Activated CD4-positive, alpha-beta T cell treated with anti-CD3 and anti-CD28 coated beads, Interleukin-2, amount 10 ng/mL, durations not matched to agents 7 days and 5 days (primary cell): Measurements from ENCODE around the gene ANKDD1B. TPM values are rescaled to one million over a fixed set of nuclear protein-coding genes. Genes with fewer than 3 reads are reported as not detected.

Experiments used
- CTCF ChIA-PET: fragments of 350-600 bp; sonication (Branson Sonifier 250); formaldehyde crosslinking; loops from one replicate; lab custom pipeline; 2021; ENCODE audit warnings: antibody characterized with exemption; lab: Charles Lee
- POLR2A ChIA-PET: fragments of 350-600 bp; sonication (Branson Sonifier 250); formaldehyde crosslinking; loops from one replicate; lab custom pipeline; 2021; ENCODE audit warnings: antibody characterized with exemption; lab: Charles Lee
- DNase-seq: peaks from one replicate; pipeline ENCODE4 v3.0.0-alpha.2; 2020
- H3K27ac Mint-ChIP-seq: one replicate; pipeline ENCODE4 v1.8.0; 2021; ENCODE audit warnings: mild to moderate bottlenecking, moderate library complexity, mixed read lengths
- H3K27me3 Mint-ChIP-seq: one replicate; pipeline ENCODE4 v1.8.0; 2021; ENCODE audit warnings: mixed read lengths
- H3K36me3 Mint-ChIP-seq: one replicate; pipeline ENCODE4 v1.8.0; 2021; ENCODE audit warnings: low read depth, mixed read lengths
- H3K4me1 Mint-ChIP-seq: one replicate; pipeline ENCODE4 v1.8.0; 2021; ENCODE audit warnings: mixed read lengths
- H3K4me3 Mint-ChIP-seq: one replicate; pipeline ENCODE4 v1.8.0; 2021; ENCODE audit warnings: mild to moderate bottlenecking, moderate library complexity, mixed read lengths
- H3K9me3 Mint-ChIP-seq: one replicate; pipeline ENCODE4 v1.8.0; 2021; ENCODE audit warnings: mixed read lengths
- total RNA-seq, 2 experiments: library from RNA; stranded (reverse); gene quantifications; one replicate each; pipeline ENCODE4 v1.2.3, GENCODE V29; 2021

The ANKDD1B gene
- total RNA-seq, 2 experiments from 2014 or later, result 0.07 TPM; not detected in 1

- Mint-ChIP-seq H3K4me3 (peak overlapping the region; percentile 44), H3K27ac (peak overlapping the region; percentile 83), H3K4me1 (peaks cover 20% of the 10 kb centered on the region), H3K27me3 (no peaks in the 10 kb centered on the region), H3K36me3 (peaks cover 23% of the 10 kb centered on the region), H3K9me3 (no peaks in the 10 kb centered on the region)
- CTCF ChIA-PET, result interaction anchor here (0.5 to 1.2 kb wide), 5 partner anchors 11 to 1158 kb away, joined by 3 to 5 read pairs (median 3); no protein-coding TSS in a partner anchor
- POLR2A ChIA-PET, result no interaction called here
- DNase-seq, result peak; percentile 39
These were observed 57.9 kb downstream of the ANKDD1B start for GRCh38 chr5:75668977-75669689.

DNA sequence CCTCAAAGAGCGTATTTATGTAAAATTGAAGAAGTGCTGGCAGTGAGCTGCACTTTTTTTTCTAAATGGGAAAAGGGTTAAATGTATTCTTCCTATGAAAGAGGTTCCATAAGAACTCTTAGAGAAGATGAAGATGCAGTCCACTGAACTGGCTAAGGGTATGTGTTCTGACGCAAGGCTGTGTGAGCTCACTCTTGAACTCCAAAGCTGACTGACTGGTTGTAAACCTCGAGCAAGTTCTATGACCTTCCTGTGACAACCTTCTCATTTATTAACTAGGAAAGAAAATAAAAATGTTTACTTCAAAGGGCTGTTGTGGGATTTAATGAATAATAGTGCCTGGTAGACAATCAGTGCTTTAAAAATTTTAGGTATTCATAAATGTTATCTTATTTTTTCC lies 59.3 kb downstream of the ANKDD1B start:
- POLR2A ChIA-PET, result no interaction called here
- Mint-ChIP-seq H3K36me3 (peaks cover 28% of the 10 kb centered on the region), H3K4me3 (no peak overlapping the region), H3K27ac (no peak overlapping the region), H3K9me3 (no peaks in the 10 kb centered on the region), H3K4me1 (peaks cover 20% of the 10 kb centered on the region), H3K27me3 (no peaks in the 10 kb centered on the region)
- DNase-seq, result no peak
- CTCF ChIA-PET, result no interaction called here

DNA sequence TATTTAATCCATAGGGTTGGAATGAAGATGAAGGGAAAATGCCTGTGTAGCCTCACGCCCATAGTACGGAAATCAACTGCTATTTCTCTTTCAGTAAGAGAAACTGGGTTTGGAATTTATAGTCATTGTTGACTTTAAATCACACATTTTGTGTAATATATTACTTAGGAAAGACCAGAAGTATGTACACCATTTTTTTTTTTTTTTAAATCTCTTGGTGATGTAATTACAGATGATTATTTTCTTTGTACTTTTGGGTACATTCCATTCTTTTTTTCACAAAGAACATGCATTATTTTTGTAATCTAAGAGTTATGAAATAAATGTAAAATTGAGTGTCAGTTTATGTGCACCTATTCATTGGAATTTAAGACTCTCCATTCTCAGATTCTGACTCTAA lies 60.3 kb downstream of the ANKDD1B start:
- POLR2A ChIA-PET, result no interaction called here
- Mint-ChIP-seq H3K27me3 (no peaks in the 10 kb centered on the region), H3K4me1 (peaks cover 20% of the 10 kb centered on the region), H3K27ac (no peak overlapping the region), H3K4me3 (no peak overlapping the region), H3K36me3 (peaks cover 36% of the 10 kb centered on the region), H3K9me3 (no peaks in the 10 kb centered on the region)
- no peak for DNase-seq
- CTCF ChIA-PET, result no interaction called here

DNA sequence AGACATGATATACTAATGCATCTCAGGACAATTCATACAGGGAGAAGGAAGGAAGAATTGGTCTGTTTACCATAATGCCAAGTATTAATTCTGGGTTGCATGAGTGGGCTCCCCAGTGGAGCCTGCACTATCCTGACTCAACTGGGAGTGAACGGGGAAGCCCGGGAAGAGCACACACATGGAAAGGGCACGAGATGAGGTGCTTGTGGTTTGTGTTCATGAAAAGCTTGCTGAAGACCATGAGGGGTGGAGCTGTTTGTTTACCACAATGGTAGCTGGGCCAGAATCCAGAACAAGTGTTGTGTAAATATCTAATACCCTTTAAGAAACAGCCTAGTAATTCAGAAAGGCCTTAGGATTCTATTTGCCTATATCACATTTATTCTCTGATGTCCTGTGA lies 61.4 kb downstream of the ANKDD1B start:
- ChIA-PET CTCF (no interaction called here), POLR2A (no interaction called here)
- Mint-ChIP-seq H3K27me3 (no peaks in the 10 kb centered on the region), H3K4me1 (peaks cover 23% of the 10 kb centered on the region), H3K36me3 (peaks cover 37% of the 10 kb centered on the region), H3K4me3 (no peak overlapping the region), H3K27ac (no peak overlapping the region), H3K9me3 (no peaks in the 10 kb centered on the region)
- no peak for DNase-seq

GRCh38 chr5:75675783-75676182 lies 64.5 kb downstream of the ANKDD1B start:
- Mint-ChIP-seq H3K4me3 (no peak overlapping the region), H3K4me1 (peaks cover 11% of the 10 kb centered on the region), H3K27me3 (no peaks in the 10 kb centered on the region), H3K27ac (no peak overlapping the region), H3K9me3 (no peaks in the 10 kb centered on the region), H3K36me3 (peaks cover 34% of the 10 kb centered on the region)
- POLR2A ChIA-PET, result no interaction called here
- DNase-seq, result no peak
- CTCF ChIA-PET, result interaction anchor here (1.4 kb wide), 1 partner anchor 451 kb away, joined by 3 read pairs; no protein-coding TSS in a partner anchor

DNA sequence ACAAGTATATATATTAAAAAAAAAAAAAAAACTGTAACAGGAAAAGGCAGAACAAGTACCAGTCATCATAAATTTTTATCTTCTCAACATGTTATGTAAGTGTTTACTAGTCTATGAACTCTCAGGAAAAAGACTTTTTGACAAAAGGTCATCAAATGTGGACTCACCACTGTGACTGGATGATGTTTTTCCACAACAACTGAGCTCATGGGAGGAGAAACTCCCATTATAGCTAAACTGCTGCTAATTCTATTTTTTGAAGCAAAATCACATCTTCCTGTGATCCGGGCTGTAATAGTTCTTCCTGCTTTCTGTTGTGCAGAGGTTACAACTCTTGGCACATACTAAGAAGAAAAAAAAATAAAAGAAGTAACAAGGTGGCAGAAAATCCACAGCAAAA lies 66.4 kb downstream of the ANKDD1B start:
- peaks cover 11% of the 10 kb centered on the region for H3K4me1 Mint-ChIP-seq
- H3K36me3 Mint-ChIP-seq, result peaks cover 29% of the 10 kb centered on the region
- no peaks in the 10 kb centered on the region for H3K9me3 Mint-ChIP-seq
- H3K4me3 Mint-ChIP-seq, result no peak overlapping the region
- H3K27ac Mint-ChIP-seq, result peak overlapping the region; percentile 58
- CTCF ChIA-PET, result no interaction called here
- no peaks in the 10 kb centered on the region for H3K27me3 Mint-ChIP-seq
- no peak for DNase-seq
- POLR2A ChIA-PET, result no interaction called here

- POLR2A ChIA-PET, result no interaction called here
- Mint-ChIP-seq H3K4me3 (no peak overlapping the region), H3K4me1 (peaks cover 11% of the 10 kb centered on the region), H3K27ac (no peak overlapping the region), H3K9me3 (no peaks in the 10 kb centered on the region), H3K36me3 (peaks cover 28% of the 10 kb centered on the region), H3K27me3 (no peaks in the 10 kb centered on the region)
- CTCF ChIA-PET, result interaction anchor here (0.6 kb wide), 1 partner anchor 1121 kb away, joined by 4 read pairs; no protein-coding TSS in a partner anchor
- DNase-seq, result no peak
These were observed 66.9 kb downstream of the ANKDD1B start for GRCh38 chr5:75678155-75678554.

DNA sequence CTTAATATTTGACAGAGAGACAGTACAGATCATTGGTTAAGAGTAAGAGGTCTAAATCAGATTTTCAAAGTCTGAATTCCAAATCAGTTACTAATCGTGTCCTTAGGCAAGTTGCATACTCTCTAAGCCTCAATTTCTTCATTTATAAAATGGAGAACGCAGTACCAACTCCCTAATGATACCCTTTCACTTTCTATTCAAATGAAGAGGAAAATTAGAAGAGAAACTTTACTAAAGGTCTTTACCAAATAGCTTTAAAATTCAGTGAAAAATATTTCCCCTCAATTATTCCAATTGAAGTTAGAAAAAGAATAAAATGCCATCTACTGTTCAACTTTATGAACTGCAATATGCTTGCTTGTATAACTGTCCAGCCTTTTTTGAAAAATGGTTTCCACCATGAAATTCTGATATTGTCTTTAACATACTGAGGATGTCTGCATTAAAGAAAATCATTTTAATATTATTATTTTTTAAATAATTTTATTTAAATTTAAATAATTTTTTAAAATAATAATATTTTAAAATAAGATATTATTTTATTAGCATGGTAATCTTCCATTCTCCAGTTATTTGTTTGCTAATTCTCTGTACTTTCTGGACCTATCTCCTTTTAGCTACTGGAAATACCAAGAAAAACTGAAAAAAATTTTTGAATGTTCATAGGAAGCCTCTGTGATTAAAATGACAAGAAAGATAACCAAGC lies 70.0 kb downstream of the ANKDD1B start:
- H3K27me3 Mint-ChIP-seq, result no peaks in the 10 kb centered on the region
- no peak overlapping the region for H3K27ac Mint-ChIP-seq
- CTCF ChIA-PET, result interaction anchor here (0.8 to 1.6 kb wide), 5 partner anchors 9 to 445 kb away, joined by 3 to 4 read pairs (median 3); partner anchors contain the start of genes ANKRD31 and POC5
- H3K4me3 Mint-ChIP-seq, result no peak overlapping the region
- POLR2A ChIA-PET, result no interaction called here
- peaks cover 21% of the 10 kb centered on the region for H3K36me3 Mint-ChIP-seq
- DNase-seq, result no peak
- no peaks in the 10 kb centered on the region for H3K9me3 Mint-ChIP-seq
- H3K4me1 Mint-ChIP-seq, result peaks cover 11% of the 10 kb centered on the region

GRCh38 chr5:75685141-75685540 lies 73.9 kb downstream of the ANKDD1B start:
- Mint-ChIP-seq H3K27ac (no peak overlapping the region), H3K27me3 (no peaks in the 10 kb centered on the region), H3K4me1 (no peaks in the 10 kb centered on the region), H3K4me3 (no peak overlapping the region), H3K9me3 (no peaks in the 10 kb centered on the region), H3K36me3 (peaks cover 28% of the 10 kb centered on the region)
- POLR2A ChIA-PET, result no interaction called here
- DNase-seq, result no peak
- CTCF ChIA-PET, result interaction anchor here (1.1 kb wide), 1 partner anchor 449 kb away, joined by 3 read pairs; the partner anchor contains the start of gene ANKRD31

DNA sequence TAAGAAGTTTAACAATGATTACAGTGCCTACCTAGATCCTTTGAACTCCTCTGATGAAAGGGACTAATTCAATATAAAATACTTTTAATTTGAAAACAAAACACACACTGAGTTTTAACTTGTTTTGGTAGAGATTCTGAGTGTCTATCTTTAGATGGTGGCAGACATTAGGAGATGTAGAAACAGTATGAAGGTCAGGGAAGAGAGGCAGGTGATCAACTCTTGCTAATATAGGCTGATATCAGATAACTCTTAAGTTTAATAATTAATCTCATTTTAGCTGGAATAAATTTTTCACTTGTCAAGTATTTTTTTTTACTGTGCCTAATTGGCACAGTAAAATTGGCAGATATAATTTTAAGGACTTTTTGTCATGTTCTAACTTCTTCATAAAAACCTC lies 75.2 kb downstream of the ANKDD1B start:
- H3K9me3 Mint-ChIP-seq, result no peaks in the 10 kb centered on the region
- no peak overlapping the region for H3K27ac Mint-ChIP-seq
- peaks cover 30% of the 10 kb centered on the region for H3K36me3 Mint-ChIP-seq
- CTCF ChIA-PET, result no interaction called here
- POLR2A ChIA-PET, result no interaction called here
- peaks cover 3% of the 10 kb centered on the region for H3K4me1 Mint-ChIP-seq
- no peak overlapping the region for H3K4me3 Mint-ChIP-seq
- no peaks in the 10 kb centered on the region for H3K27me3 Mint-ChIP-seq
- no peak for DNase-seq

DNA sequence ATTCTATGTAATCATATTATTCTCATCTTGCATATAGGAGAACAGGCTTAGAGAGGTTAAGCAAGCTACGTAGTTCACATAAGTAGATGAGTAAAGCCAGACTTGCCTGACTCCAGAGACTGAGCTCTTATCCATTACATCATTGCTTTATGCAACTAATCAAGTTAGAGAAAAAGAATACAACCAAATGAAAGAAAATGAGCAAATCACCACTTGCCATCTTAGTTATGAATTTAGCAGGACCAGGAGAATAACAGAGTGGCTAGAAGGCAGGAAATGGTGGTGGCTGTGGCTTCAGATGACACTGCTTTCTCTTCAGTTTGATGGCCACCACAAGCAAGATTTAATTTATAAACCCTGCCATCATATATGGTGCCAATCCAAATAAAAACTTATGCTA lies 79.4 kb downstream of the ANKDD1B start:
- Mint-ChIP-seq H3K27ac (no peak overlapping the region), H3K4me3 (no peak overlapping the region), H3K36me3 (peaks cover 41% of the 10 kb centered on the region), H3K9me3 (no peaks in the 10 kb centered on the region), H3K27me3 (no peaks in the 10 kb centered on the region), H3K4me1 (peaks cover 3% of the 10 kb centered on the region)
- ChIA-PET POLR2A (no interaction called here), CTCF (interaction anchor here (0.7 to 1.3 kb wide), 2 partner anchors 10 to 73 kb away, joined by 3 to 4 read pairs; no protein-coding TSS in a partner anchor)
- no peak for DNase-seq

GRCh38 chr5:75694781-75695180 lies 83.5 kb downstream of the ANKDD1B start:
- DNase-seq, result no peak
- no peak overlapping the region for H3K4me3 Mint-ChIP-seq
- H3K36me3 Mint-ChIP-seq, result peaks cover 45% of the 10 kb centered on the region
- H3K27ac Mint-ChIP-seq, result no peak overlapping the region
- peaks cover 3% of the 10 kb centered on the region for H3K4me1 Mint-ChIP-seq
- CTCF ChIA-PET, result no interaction called here
- H3K27me3 Mint-ChIP-seq, result no peaks in the 10 kb centered on the region
- POLR2A ChIA-PET, result no interaction called here
- no peaks in the 10 kb centered on the region for H3K9me3 Mint-ChIP-seq
